ENCODE results near the gene JMJD8.

GRCh38 chr16:658679-659571 is 25.2 kb downstream of the JMJD8 start:
- TF ChIP-seq CTCF (IDR thresholded peaks at IDR 0.05): no peak
- TF ChIP-seq POLR2A (IDR thresholded peaks at IDR 0.05): no peak

Measured in adrenal gland (tissue), 5 donors.